ENCODE results near the gene CCDC187.

The CCDC187 gene

GRCh38 chr9:136242248-136242647, 61.6 kb downstream of the CCDC187 start:
- peak overlapping the region; percentile 100 for H3K4me2 ChIP-seq (ENCODE audit: low read length)
- peaks cover 80% of the 10 kb centered on the region for H3K79me2 ChIP-seq (ENCODE audit: control insufficient read depth, low read length)
- H3K9me3 ChIP-seq (ENCODE audit: control insufficient read depth, insufficient read depth, low read length), result no peaks in the 10 kb centered on the region
- peaks cover 79% of the 10 kb centered on the region for H3K4me1 ChIP-seq (ENCODE audit: control insufficient read depth, low read length)
- TF ChIP-seq EZH2phosphoT487 (IDR thresholded peaks at IDR 0.05; ENCODE audit: borderline replicate concordance, low read length), result no peak
- TF ChIP-seq, protein P1, sequence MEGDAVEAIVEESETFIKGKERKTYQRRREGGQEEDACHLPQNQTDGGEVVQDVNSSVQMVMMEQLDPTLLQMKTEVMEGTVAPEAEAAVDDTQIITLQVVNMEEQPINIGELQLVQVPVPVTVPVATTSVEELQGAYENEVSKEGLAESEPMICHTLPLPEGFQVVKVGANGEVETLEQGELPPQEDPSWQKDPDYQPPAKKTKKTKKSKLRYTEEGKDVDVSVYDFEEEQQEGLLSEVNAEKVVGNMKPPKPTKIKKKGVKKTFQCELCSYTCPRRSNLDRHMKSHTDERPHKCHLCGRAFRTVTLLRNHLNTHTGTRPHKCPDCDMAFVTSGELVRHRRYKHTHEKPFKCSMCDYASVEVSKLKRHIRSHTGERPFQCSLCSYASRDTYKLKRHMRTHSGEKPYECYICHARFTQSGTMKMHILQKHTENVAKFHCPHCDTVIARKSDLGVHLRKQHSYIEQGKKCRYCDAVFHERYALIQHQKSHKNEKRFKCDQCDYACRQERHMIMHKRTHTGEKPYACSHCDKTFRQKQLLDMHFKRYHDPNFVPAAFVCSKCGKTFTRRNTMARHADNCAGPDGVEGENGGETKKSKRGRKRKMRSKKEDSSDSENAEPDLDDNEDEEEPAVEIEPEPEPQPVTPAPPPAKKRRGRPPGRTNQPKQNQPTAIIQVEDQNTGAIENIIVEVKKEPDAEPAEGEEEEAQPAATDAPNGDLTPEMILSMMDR (IDR thresholded peaks at IDR 0.05; ENCODE audit: low read depth, low read length, poor library complexity, severe bottlenecking), result no peak
- H4K20me1 ChIP-seq (ENCODE audit: control insufficient read depth, insufficient read depth, low read depth, low read length), result peaks cover 3% of the 10 kb centered on the region
- H3K4me3 ChIP-seq (ENCODE audit: low read length), result peak overlapping the region; percentile 97
- H3K36me3 ChIP-seq (ENCODE audit: control insufficient read depth, low read length), result peaks cover 70% of the 10 kb centered on the region
- H3K9me2 ChIP-seq (replicated peaks; ENCODE audit: control insufficient read depth, low read length), result no peaks in the 10 kb centered on the region
- peak overlapping the region; percentile 99 for H3K27ac ChIP-seq (ENCODE audit: low read depth, low read length)
- H3F3A ChIP-seq (ENCODE audit: control insufficient read depth, insufficient read depth), result peaks cover 42% of the 10 kb centered on the region
- H3K27me3 ChIP-seq (ENCODE audit: control insufficient read depth, low read length), result no peaks in the 10 kb centered on the region; the same call in 1 of the 2 replicates

DNA sequence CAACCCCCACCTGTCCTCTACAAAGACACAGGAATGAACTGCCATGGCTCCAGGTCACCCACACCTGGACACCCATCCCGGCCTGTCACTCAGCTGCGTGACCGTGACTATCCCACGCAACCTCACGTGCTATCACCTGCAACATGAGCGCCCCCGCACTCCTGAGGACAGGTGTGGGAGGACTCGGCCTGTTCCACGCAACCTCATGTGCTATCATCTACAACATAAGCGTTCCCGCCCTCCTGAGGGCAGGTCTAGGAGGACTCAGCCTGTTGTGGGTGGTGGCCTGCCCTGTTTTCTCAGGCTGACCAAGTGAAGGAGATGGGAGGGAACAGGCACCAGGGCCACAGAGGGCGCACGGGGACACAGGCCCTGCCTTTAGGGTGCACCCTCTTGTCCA, 62.4 kb downstream of the CCDC187 start:
- H4K20me1 ChIP-seq (ENCODE audit: control insufficient read depth, insufficient read depth, low read depth, low read length), result peaks cover 3% of the 10 kb centered on the region
- H3K79me2 ChIP-seq (ENCODE audit: control insufficient read depth, low read length), result peaks cover 87% of the 10 kb centered on the region
- no peaks in the 10 kb centered on the region for H3K9me3 ChIP-seq (ENCODE audit: control insufficient read depth, insufficient read depth, low read length)
- peak overlapping the region; percentile 99 for H3K27ac ChIP-seq (ENCODE audit: low read depth, low read length)
- H3K9me2 ChIP-seq (replicated peaks; ENCODE audit: control insufficient read depth, low read length), result no peaks in the 10 kb centered on the region
- H3F3A ChIP-seq (ENCODE audit: control insufficient read depth, insufficient read depth), result peaks cover 42% of the 10 kb centered on the region
- H3K4me1 ChIP-seq (ENCODE audit: control insufficient read depth, low read length), result peaks cover 78% of the 10 kb centered on the region
- H3K36me3 ChIP-seq (ENCODE audit: control insufficient read depth, low read length), result peaks cover 77% of the 10 kb centered on the region
- H3K4me3 ChIP-seq (ENCODE audit: low read length), result peak overlapping the region; percentile 97
- H3K4me2 ChIP-seq (ENCODE audit: low read length), result peak overlapping the region; percentile 100
- no peak for TF ChIP-seq EZH2phosphoT487 (IDR thresholded peaks at IDR 0.05; ENCODE audit: borderline replicate concordance, low read length)
- TF ChIP-seq, protein P1 (IDR thresholded peaks at IDR 0.05; ENCODE audit: low read depth, low read length, poor library complexity, severe bottlenecking), result peak; percentile 45
- no peaks in the 10 kb centered on the region for H3K27me3 ChIP-seq (ENCODE audit: control insufficient read depth, low read length)

GRCh38 chr9:136240941-136241340, 63.0 kb downstream of the CCDC187 start:
- peaks cover 72% of the 10 kb centered on the region for H3K4me1 ChIP-seq (ENCODE audit: control insufficient read depth, low read length)
- H3K27me3 ChIP-seq (ENCODE audit: control insufficient read depth, low read length), result no peaks in the 10 kb centered on the region
- H3K9me2 ChIP-seq (replicated peaks; ENCODE audit: control insufficient read depth, low read length), result no peaks in the 10 kb centered on the region
- H3F3A ChIP-seq (ENCODE audit: control insufficient read depth, insufficient read depth), result peaks cover 42% of the 10 kb centered on the region
- H3K9me3 ChIP-seq (ENCODE audit: control insufficient read depth, insufficient read depth, low read length), result no peaks in the 10 kb centered on the region
- peak overlapping the region; percentile 100 for H3K4me2 ChIP-seq (ENCODE audit: low read length)
- H3K79me2 ChIP-seq (ENCODE audit: control insufficient read depth, low read length), result peaks cover 93% of the 10 kb centered on the region
- peaks cover 83% of the 10 kb centered on the region for H3K36me3 ChIP-seq (ENCODE audit: control insufficient read depth, low read length)
- H3K27ac ChIP-seq (ENCODE audit: low read depth, low read length), result peak overlapping the region; percentile 99
- peak overlapping the region; percentile 97 for H3K4me3 ChIP-seq (ENCODE audit: low read length)
- TF ChIP-seq, protein P1 (IDR thresholded peaks at IDR 0.05; ENCODE audit: low read depth, low read length, poor library complexity, severe bottlenecking), result no peak
- no peak for TF ChIP-seq EZH2phosphoT487 (IDR thresholded peaks at IDR 0.05; ENCODE audit: borderline replicate concordance, low read length)
- H4K20me1 ChIP-seq (ENCODE audit: control insufficient read depth, insufficient read depth, low read depth, low read length), result peaks cover 5% of the 10 kb centered on the region
